Erythroblast (primary cell): Measurements from ENCODE around the gene B3GLCT.

Source experiments
- GATA1 ChIP-seq: IDR thresholded peaks from 2 replicates; pipeline ENCODE4 v1.6.1; 2011; ENCODE audit warnings: low read depth, mild to moderate bottlenecking, control low read depth, low read length, moderate library complexity
- POLR2A ChIP-seq: IDR thresholded peaks from 2 replicates; pipeline ENCODE4 v1.6.1; 2011; ENCODE audit warnings: mild to moderate bottlenecking, low read length

GRCh38 chr13:31274390-31274789, 74.6 kb downstream of the B3GLCT start:
- TF ChIP-seq POLR2A, result no peak
- no peak for TF ChIP-seq GATA1
